IMR-90 (cell line): ENCODE data around the gene MRGPRD. TPM values are rescaled to one million over a fixed set of nuclear protein-coding genes. Genes with fewer than 3 reads are reported as not detected.

ENCODE experiments used
- ATAC-seq: fragments of 200-7000 bp; cut with Tn5 transposase; 2 replicates; pipeline ENCODE4 v1.9.1; 2020; ENCODE audit warnings: low read depth, mild to moderate bottlenecking, moderate library complexity
- BruUV-seq: library from RNA; stranded (reverse); fragments of 400-500 nt; replicated peaks from 2 replicates; lab custom pipeline; 2021; lab: Mats Ljungman, UMichigan
- CTCF ChIA-PET: fragments of 300-600 bp; formaldehyde crosslinking; extraction: SDS; loops from one replicate; lab custom pipeline; 2021; ENCODE audit warnings: antibody characterized with exemption; lab: Yijun Ruan, JAX
- POLR2A ChIA-PET: fragments of 300-600 bp; sonication (Branson Sonifier 250); formaldehyde crosslinking; loops from one replicate; lab custom pipeline; 2022; ENCODE audit warnings: antibody characterized with exemption; ENCODE audit not compliant: unreplicated experiment; lab: Charles Lee
- DNase-seq: peaks from one replicate; pipeline ENCODE4 v3.0.0; 2013
- H2AFZ ChIP-seq: replicated peaks from 2 replicates; pipeline ENCODE3; 2013; ENCODE audit warnings: low read length, mild to moderate bottlenecking; ENCODE audit not compliant: poor library complexity
- H2AK5ac ChIP-seq: 2 replicates; pipeline ENCODE4 v1.6.1; 2013; ENCODE audit warnings: low read depth, low read length, inconsistent platforms
- H2AK9ac ChIP-seq: replicated peaks from 2 replicates; pipeline ENCODE3; 2013; ENCODE audit warnings: mild to moderate bottlenecking, low read depth, low read length, moderate library complexity; ENCODE audit not compliant: poor library complexity
- H2BK120ac ChIP-seq: 2 replicates; pipeline ENCODE4 v1.6.1; 2013; ENCODE audit warnings: low read depth, low read length, inconsistent platforms
- H2BK15ac ChIP-seq: 3 replicates; pipeline ENCODE4 v1.6.1; 2013; ENCODE audit warnings: low read depth, low read length, inconsistent platforms
- H2BK20ac ChIP-seq: 2 replicates; pipeline ENCODE4 v1.6.1; 2013; ENCODE audit warnings: low read depth, mild to moderate bottlenecking, inconsistent platforms, low read length, moderate library complexity
- H2BK5ac ChIP-seq: 2 replicates; pipeline ENCODE4 v1.6.1; 2013; ENCODE audit warnings: mild to moderate bottlenecking, low read depth, low read length, inconsistent platforms; ENCODE audit not compliant: poor library complexity, severe bottlenecking
- H3K14ac ChIP-seq: replicated peaks from 2 replicates; pipeline ENCODE4 v1.6.1; 2013; ENCODE audit warnings: low read depth, low read length, inconsistent platforms
- H3K18ac ChIP-seq: 2 replicates; pipeline ENCODE4 v1.6.1; 2013; ENCODE audit warnings: low read depth, low read length, control low read depth
- H3K23ac ChIP-seq: 2 replicates; pipeline ENCODE4 v1.6.1; 2013; ENCODE audit warnings: low read depth, low read length, inconsistent platforms
- H3K27ac ChIP-seq: 2 replicates; pipeline ENCODE4 v1.5.1; 2013; ENCODE audit warnings: mild to moderate bottlenecking, control low read depth, low read length; ENCODE audit not compliant: insufficient read depth
- H3K27me3 ChIP-seq: 2 replicates; pipeline ENCODE4 v1.6.1; 2013; ENCODE audit warnings: low read length; ENCODE audit not compliant: control insufficient read depth, insufficient read depth
- H3K36me3 ChIP-seq: 2 replicates; pipeline ENCODE4 v1.6.1; 2013; ENCODE audit warnings: low read length, mixed read lengths; ENCODE audit not compliant: control insufficient read depth, insufficient read depth
- H3K4ac ChIP-seq: 2 replicates; pipeline ENCODE4 v1.6.1; 2013; ENCODE audit warnings: low read depth, low read length, inconsistent platforms
- H3K4me1 ChIP-seq: 2 replicates; pipeline ENCODE4 v1.6.1; 2013; ENCODE audit warnings: low read length, mixed read lengths; ENCODE audit not compliant: control insufficient read depth, insufficient read depth
- H3K4me2 ChIP-seq: 2 replicates; pipeline ENCODE4 v1.6.1; 2013; ENCODE audit warnings: low read depth, mild to moderate bottlenecking, control low read depth, low read length, moderate library complexity
- H3K4me3 ChIP-seq: 2 replicates; pipeline ENCODE4 v1.5.1; 2013; ENCODE audit warnings: low read depth, mild to moderate bottlenecking, control low read depth, low read length, moderate library complexity; ENCODE audit not compliant: insufficient read depth
- H3K56ac ChIP-seq: 2 replicates; pipeline ENCODE4 v1.6.1; 2013; ENCODE audit warnings: low read length, inconsistent platforms; ENCODE audit not compliant: insufficient read depth; ENCODE audit errors: extremely low read depth
- H3K79me1 ChIP-seq, 2 experiments: 2 replicates each; pipeline ENCODE4 v1.6.1; 2013; ENCODE audit warnings: low read length in 2 of 2, inconsistent platforms in 1 of 2, low read depth in 1 of 2
- H3K9ac ChIP-seq: 2 replicates; pipeline ENCODE4 v1.6.1; 2013; ENCODE audit warnings: low read depth, low read length, control low read depth
- H3K9me1 ChIP-seq: 2 replicates; pipeline ENCODE4 v1.6.1; 2013; ENCODE audit warnings: low read length, inconsistent platforms; ENCODE audit not compliant: insufficient read depth
- H3K9me3 ChIP-seq: 2 replicates; pipeline ENCODE4 v1.6.1; 2013; ENCODE audit warnings: low read length; ENCODE audit not compliant: control insufficient read depth, insufficient read depth
- H4K20me1 ChIP-seq: 2 replicates; pipeline ENCODE4 v1.6.1; 2013; ENCODE audit warnings: low read length, inconsistent platforms; ENCODE audit not compliant: insufficient read depth
- H4K5ac ChIP-seq: 2 replicates; pipeline ENCODE4 v1.6.1; 2013; ENCODE audit warnings: mild to moderate bottlenecking, low read depth, low read length, control low read depth
- H4K8ac ChIP-seq, 2 experiments: 2 replicates each; pipeline ENCODE4 v1.6.1; 2013; ENCODE audit warnings: low read depth in 2 of 2, low read length in 2 of 2, control low read depth in 1 of 2, inconsistent platforms in 1 of 2
- H4K91ac ChIP-seq: 2 replicates; pipeline ENCODE4 v1.6.1; 2013; ENCODE audit warnings: low read depth, low read length, inconsistent platforms; ENCODE audit not compliant: insufficient read depth
- BHLHE40 ChIP-seq: fragments of 150-350 bp; IDR thresholded peaks from 2 replicates; pipeline ENCODE4 v1.6.1; 2016; ENCODE audit warnings: mild to moderate bottlenecking, low read depth, low read length
- CHD1 ChIP-seq: IDR thresholded peaks from 2 replicates; pipeline ENCODE4 v1.6.1; 2012; ENCODE audit warnings: low read depth, low read length, improper control_type of control experiment
- ELK1 ChIP-seq: fragments of 150-350 bp; IDR thresholded peaks from 2 replicates; pipeline ENCODE4 v1.6.1; 2016; ENCODE audit warnings: low read depth, mild to moderate bottlenecking, low read length, moderate library complexity, borderline replicate concordance
- MAFK ChIP-seq: IDR thresholded peaks from 2 replicates; pipeline ENCODE4 v1.6.1; 2012; ENCODE audit warnings: low read depth, low read length, improper control_type of control experiment
- MAZ ChIP-seq: IDR thresholded peaks from 2 replicates; pipeline ENCODE4 v1.6.1; 2012; ENCODE audit warnings: low read depth, mild to moderate bottlenecking, low read length, improper control_type of control experiment, moderate library complexity, borderline replicate concordance
- MXI1 ChIP-seq: IDR thresholded peaks from 2 replicates; pipeline ENCODE4 v1.6.1; 2012; ENCODE audit warnings: low read depth, mild to moderate bottlenecking, low read length, moderate library complexity, borderline replicate concordance
- NFE2L2 ChIP-seq: fragments of 150-350 bp; IDR thresholded peaks from 2 replicates; pipeline ENCODE4 v1.6.1; 2016; ENCODE audit warnings: low read depth, mild to moderate bottlenecking, low read length
- RFX5 ChIP-seq: IDR thresholded peaks from 2 replicates; pipeline ENCODE4 v1.8.0; 2012; ENCODE audit warnings: low read depth, mild to moderate bottlenecking, low read length, moderate library complexity
- USF2 ChIP-seq: fragments of 150-350 bp; IDR thresholded peaks from 2 replicates; pipeline ENCODE4 v1.6.1; 2017; ENCODE audit warnings: mild to moderate bottlenecking, antibody characterized with exemption, low read length, low read depth
- WGBS, 2 experiments: methylation state at CpG; one replicate each; pipeline versions ENCODE4 v1.1.5 to v1.1.7; 2013; ENCODE audit warnings: missing lambda C conversion rate in 2 of 2; ENCODE audit not compliant: insufficient read length in 1 of 2; ENCODE audit errors: extremely low coverage in 2 of 2; 5-methylcytosine and 5-hydroxymethylcytosine counted together
- dilution Hi-C: fragments of 300-500 bp; cut with HindIII; formaldehyde crosslinking; loops from one replicate; pipeline ENCODE4 v1.14.3; 2018; ENCODE audit warnings: low sequenced_read_pairs; ENCODE audit not compliant: unreplicated experiment
- in situ Hi-C: fragments of 300-500 bp; cut with MboI; formaldehyde crosslinking; loops from 3 replicates; pipeline ENCODE4 v1.14.3; 2019; ENCODE audit warnings: low sequenced_read_pairs, inconsistent platforms, mixed read lengths
- intact Hi-C: fragments of 100-400 bp; cut with micrococcal nuclease; formaldehyde crosslinking; loops from 2 replicates; pipeline ENCODE4 v1.10.0; 2022
- polyA plus RNA-seq, 3 experiments: library from polyadenylated mRNA; depleted of rRNA; stranded (reverse); fragments of >200 nt; gene quantifications; 2 replicates each; pipeline ENCODE4 v1.2.3, GENCODE V29; 2012; ENCODE audit warnings: low replicate concordance in 1 of 3
- total RNA-seq: library from RNA; depleted of rRNA; stranded (reverse); fragments of >200 nt; gene quantifications from 2 replicates; pipeline ENCODE4 v1.2.3, GENCODE V29; 2012

Gene MRGPRD
- total and polyA plus RNA-seq, 2 of the 4 experiments (the other 2 are of a cell fraction): not detected

GRCh38 chr11:69003301-69003865 is 22.6 kb upstream of the MRGPRD start:
- CTCF ChIA-PET: no interaction called here
- H3K14ac ChIP-seq: no peak overlapping the region
- no peak overlapping the region for H3K9ac ChIP-seq
- H2BK120ac ChIP-seq: no peak overlapping the region
- no TSS peak for BruUV-seq
- dilution Hi-C loops: no loop called here
- no peak for ATAC-seq
- H3K27me3 ChIP-seq: no peaks in the 10 kb centered on the region
- peaks cover 12% of the 10 kb centered on the region for H3K9me1 ChIP-seq
- intact Hi-C loops: loop anchor here (5.0 kb wide), 1 partner anchor 101 kb away; the partner anchor contains the start of genes IGHMBP2 and MRPL21
- H4K20me1 ChIP-seq: peaks cover 6% of the 10 kb centered on the region
- H3K27ac ChIP-seq: no peak overlapping the region
- no peak overlapping the region for H3K4me2 ChIP-seq
- 95% methylated on average over 4 of the region's 9 CpGs; no CpG with 5 or more reads in 1 of the 2 experiments for WGBS, 2 experiments
- H3K18ac ChIP-seq: no peak overlapping the region
- H4K91ac ChIP-seq: no peak overlapping the region
- H3K79me1 ChIP-seq: peaks cover 8 to 35% of the 10 kb centered on the region in 2 experiments
- H2BK15ac ChIP-seq: no peak overlapping the region
- no peak for DNase-seq
- H3K4me3 ChIP-seq: no peak overlapping the region
- in situ Hi-C loops: no loop called here
- POLR2A ChIA-PET: no interaction called here
- H2AFZ ChIP-seq: no peak overlapping the region
- H3K23ac ChIP-seq: no peak overlapping the region
- H4K8ac ChIP-seq: no peak overlapping the region
- H4K5ac ChIP-seq: no peak overlapping the region
- no peak overlapping the region for H2AK9ac ChIP-seq
- no peak overlapping the region for H2AK5ac ChIP-seq
- peaks cover 42% of the 10 kb centered on the region for H3K36me3 ChIP-seq
- H2BK5ac ChIP-seq: no peak overlapping the region
- no peaks in the 10 kb centered on the region for H3K9me3 ChIP-seq
- peaks cover 33% of the 10 kb centered on the region for H3K4me1 ChIP-seq
- H2BK20ac ChIP-seq: no peak overlapping the region
- no peak for TF ChIP-seq RFX5
- TF ChIP-seq CHD1: no peak
- no peak for TF ChIP-seq MAZ
- TF ChIP-seq MAFK: no peak
- TF ChIP-seq NFE2L2: no peak
- no peak for TF ChIP-seq ELK1
- no peak for TF ChIP-seq BHLHE40
- no peak for TF ChIP-seq MXI1
- no peak for TF ChIP-seq USF2
- no peak overlapping the region for H3K56ac ChIP-seq
- H3K4ac ChIP-seq: no peak overlapping the region
